Prostate gland (tissue), 2 donors: ENCODE results near the gene MARK3.

ENCODE experiments used
- CTCF ChIP-seq, 4 experiments: fragments of 200-600 bp in 2 of 4; fragments of 450-650 bp in 2 of 4; sonication (generic) in 2 of 4; IDR thresholded peaks; 1 replicate in 3 of 4; 2 replicates in 1 of 4; pipeline ENCODE4 v1.5.1; 2016 to 2019; ENCODE audit warnings: antibody characterized with exemption in 4 of 4, mild to moderate bottlenecking in 2 of 4, moderate library complexity in 2 of 4
- POLR2A ChIP-seq: fragments of 450-650 bp; IDR thresholded peaks from one replicate; pipeline ENCODE4 v1.6.1; 2016; ENCODE audit warnings: antibody characterized with exemption, mild to moderate bottlenecking
- POLR2AphosphoS5 ChIP-seq: sonication (generic); formaldehyde crosslinking; IDR thresholded peaks from one replicate; pipeline ENCODE4 v1.6.1; 2017; ENCODE audit warnings: antibody characterized with exemption

- TF ChIP-seq POLR2A = no peak
- TF ChIP-seq POLR2AphosphoS5 = no peak
- no peak for TF ChIP-seq CTCF (IDR thresholded peaks at IDR 0.05)
These were observed 12.5 kb upstream of the MARK3 start for GRCh38 chr14:103372552-103373304.
